Bronchial epithelial cell (primary cell): ENCODE data around the gene GIGYF2. TPM values are rescaled to one million over a fixed set of nuclear protein-coding genes. Genes with fewer than 3 reads are reported as not detected.

ENCODE experiments used
- DNase-seq: peaks from one replicate; pipeline ENCODE4 v3.0.0-alpha.2; 2010; ENCODE audit warnings: low read depth
- FAIRE-seq: peaks from 2 replicates; lab custom pipeline; 2011; peaks lifted over from hg19 to GRCh38; lab: Jason Lieb, UNC
- H3K27me3 ChIP-seq: 2 replicates; pipeline ENCODE4 v1.5.1; 2011; ENCODE audit warnings: low read length; ENCODE audit not compliant: control insufficient read depth, insufficient read depth
- H3K36me3 ChIP-seq: 2 replicates; pipeline ENCODE4 v1.5.1; 2011; ENCODE audit warnings: low read length; ENCODE audit not compliant: control insufficient read depth, insufficient read depth
- H3K4me3 ChIP-seq: 2 replicates; pipeline ENCODE4 v1.5.1; 2011; ENCODE audit warnings: mild to moderate bottlenecking, low read depth, low read length, control low read depth
- total RNA-seq: library from RNA; depleted of rRNA; stranded (reverse); fragments of >200 nt; gene quantifications from 2 replicates; pipeline ENCODE4 v1.2.1, GENCODE V29; 2014
- TF ChIP-seq, protein P1 (sequence below): IDR thresholded peaks from 2 replicates; pipeline ENCODE4 v1.5.1; 2011; ENCODE audit warnings: mild to moderate bottlenecking, moderate library complexity, low read length, control low read depth, inconsistent platforms; ENCODE audit not compliant: insufficient read depth, severe bottlenecking

GIGYF2 gene
- total RNA-seq, 1 donor from 2014 or later, result 44.0 TPM

GRCh38 chr2:232894746-232895145 is 197.6 kb downstream of the GIGYF2 start:
- Histone ChIP-seq H3K36me3 (no peaks in the 10 kb centered on the region), H3K4me3 (no peak overlapping the region), H3K27me3 (no peaks in the 10 kb centered on the region)
- FAIRE-seq (no peak), DNase-seq (no peak)
- TF ChIP-seq, protein P1, sequence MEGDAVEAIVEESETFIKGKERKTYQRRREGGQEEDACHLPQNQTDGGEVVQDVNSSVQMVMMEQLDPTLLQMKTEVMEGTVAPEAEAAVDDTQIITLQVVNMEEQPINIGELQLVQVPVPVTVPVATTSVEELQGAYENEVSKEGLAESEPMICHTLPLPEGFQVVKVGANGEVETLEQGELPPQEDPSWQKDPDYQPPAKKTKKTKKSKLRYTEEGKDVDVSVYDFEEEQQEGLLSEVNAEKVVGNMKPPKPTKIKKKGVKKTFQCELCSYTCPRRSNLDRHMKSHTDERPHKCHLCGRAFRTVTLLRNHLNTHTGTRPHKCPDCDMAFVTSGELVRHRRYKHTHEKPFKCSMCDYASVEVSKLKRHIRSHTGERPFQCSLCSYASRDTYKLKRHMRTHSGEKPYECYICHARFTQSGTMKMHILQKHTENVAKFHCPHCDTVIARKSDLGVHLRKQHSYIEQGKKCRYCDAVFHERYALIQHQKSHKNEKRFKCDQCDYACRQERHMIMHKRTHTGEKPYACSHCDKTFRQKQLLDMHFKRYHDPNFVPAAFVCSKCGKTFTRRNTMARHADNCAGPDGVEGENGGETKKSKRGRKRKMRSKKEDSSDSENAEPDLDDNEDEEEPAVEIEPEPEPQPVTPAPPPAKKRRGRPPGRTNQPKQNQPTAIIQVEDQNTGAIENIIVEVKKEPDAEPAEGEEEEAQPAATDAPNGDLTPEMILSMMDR, result no peak

- no peak for FAIRE-seq
- no peak for DNase-seq
- Histone ChIP-seq H3K36me3 (no peaks in the 10 kb centered on the region), H3K27me3 (no peaks in the 10 kb centered on the region), H3K4me3 (no peak overlapping the region)
- TF ChIP-seq, protein P1, result no peak
Observed at GRCh38 chr2:232896111-232896510, 199.0 kb downstream of the GIGYF2 start.

DNA sequence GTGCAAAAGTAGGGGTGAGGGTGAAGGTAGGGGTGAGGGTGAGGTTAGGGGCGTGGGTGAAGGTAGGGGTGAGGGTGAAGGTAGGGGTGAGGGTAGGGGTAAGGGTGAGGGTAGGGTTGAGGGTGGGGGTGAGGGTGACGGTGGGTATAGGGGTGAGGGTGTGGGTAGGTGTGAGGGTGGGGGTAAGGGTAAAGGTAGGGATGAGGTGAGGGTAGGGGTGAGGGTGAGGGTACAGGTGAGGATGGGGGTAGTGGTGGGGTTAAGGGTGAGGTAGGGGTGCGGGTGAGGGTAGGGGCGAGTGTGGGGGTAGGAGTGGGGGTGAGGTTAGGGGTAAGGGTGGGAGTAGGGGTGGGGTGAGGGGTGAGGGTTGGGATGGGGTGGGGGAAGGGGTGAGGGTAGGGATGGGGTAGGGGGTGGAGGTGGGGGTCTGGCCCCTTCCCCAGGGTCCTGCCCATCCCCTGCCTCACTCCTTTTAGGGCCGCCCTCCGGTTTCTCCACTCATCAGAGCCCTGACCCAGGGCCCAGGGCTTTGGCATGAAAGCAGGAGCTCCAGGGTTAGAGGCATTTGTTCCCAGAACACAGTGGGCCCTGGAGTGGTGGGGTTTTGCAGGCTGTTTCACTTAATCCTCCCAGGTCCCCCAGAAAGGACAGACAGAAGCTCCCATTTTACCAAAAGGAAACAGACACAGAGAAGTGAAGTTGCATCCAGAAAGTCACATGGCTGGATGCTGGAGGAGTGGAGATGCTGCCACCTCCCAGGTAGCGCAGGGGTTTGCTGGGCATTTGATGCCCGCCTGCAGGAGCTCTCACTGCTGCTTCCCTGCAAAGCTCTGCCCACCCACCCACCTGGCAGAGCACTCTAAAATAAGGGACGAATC is 199.8 kb downstream of the GIGYF2 start:
- FAIRE-seq, result no peak
- Histone ChIP-seq H3K36me3 (no peaks in the 10 kb centered on the region), H3K4me3 (no peak overlapping the region), H3K27me3 (no peaks in the 10 kb centered on the region)
- TF ChIP-seq, protein P1, result no peak
- DNase-seq, result no peak

GRCh38 chr2:232897598-232898408 is 200.7 kb downstream of the GIGYF2 start:
- no peak for DNase-seq
- TF ChIP-seq, protein P1, result no peak
- Histone ChIP-seq H3K27me3 (no peaks in the 10 kb centered on the region), H3K4me3 (no peak overlapping the region), H3K36me3 (no peaks in the 10 kb centered on the region)
- FAIRE-seq, result peak; percentile 89

DNA sequence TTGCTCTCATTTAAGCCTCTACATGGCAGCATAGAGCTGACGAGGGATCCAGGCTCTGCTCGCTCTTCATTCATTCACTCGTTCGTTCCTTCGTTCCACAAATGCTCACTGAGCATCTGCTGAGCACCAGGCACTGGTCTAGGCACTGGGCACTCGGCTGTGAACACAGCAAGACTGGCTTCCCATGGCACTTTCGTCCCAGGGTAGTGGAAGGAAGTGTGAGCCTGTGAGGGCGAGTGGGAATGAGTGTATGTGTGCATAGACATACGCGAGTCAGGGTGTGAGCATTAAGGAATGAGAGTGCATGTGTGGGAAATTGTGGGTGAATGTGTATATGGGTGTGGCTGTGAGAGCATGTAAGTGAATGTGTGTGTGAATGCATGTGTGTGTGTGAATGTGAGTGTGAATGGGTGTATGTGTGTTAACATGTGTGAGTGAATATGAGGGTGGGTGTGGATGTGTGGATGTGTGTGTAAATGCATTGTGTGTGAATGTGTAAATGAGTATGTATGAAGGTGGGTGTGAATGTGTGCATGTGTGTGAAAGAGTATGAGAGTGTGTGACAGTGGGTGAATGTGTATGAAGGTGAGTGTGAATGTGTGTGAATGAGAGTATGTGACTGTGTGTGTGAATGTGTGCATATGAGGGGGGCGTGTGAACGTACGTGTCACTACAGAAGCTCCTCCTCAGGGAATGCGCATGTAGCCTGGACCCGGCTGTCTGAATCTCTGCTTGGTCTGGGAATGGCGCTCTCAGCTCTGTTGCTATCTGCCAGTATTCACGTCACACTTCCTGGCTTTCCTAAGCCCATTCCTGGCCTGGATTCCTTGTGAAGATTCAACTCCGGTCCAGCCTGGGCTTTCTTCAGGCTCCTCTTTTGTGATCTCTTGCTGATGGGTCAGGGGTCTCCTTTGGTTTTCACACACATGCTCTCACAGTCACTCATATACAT is 201.7 kb downstream of the GIGYF2 start:
- DNase-seq, result no peak
- H3K27me3 ChIP-seq, result no peaks in the 10 kb centered on the region
- TF ChIP-seq, protein P1, result no peak
- H3K36me3 ChIP-seq, result no peaks in the 10 kb centered on the region
- no peak overlapping the region for H3K4me3 ChIP-seq
- peak; percentile 43 for FAIRE-seq
